ENCODE measurements around the gene DPH3. TPM values are rescaled to one million over a fixed set of nuclear protein-coding genes. Genes with fewer than 3 reads are reported as not detected.
"Not testable (repeated sequence)": the region's sequence is repeated elsewhere in the genome, so short reads cannot be mapped to it uniquely, and the experiment has no call there.

DPH3 gene
- total and polyA plus RNA-seq, 10 of the 15 experiments (the other 5 are each of a cell fraction or from before 2014, with no cell fraction given): 10.8 to 71.8 (median 23.4) TPM

DNA sequence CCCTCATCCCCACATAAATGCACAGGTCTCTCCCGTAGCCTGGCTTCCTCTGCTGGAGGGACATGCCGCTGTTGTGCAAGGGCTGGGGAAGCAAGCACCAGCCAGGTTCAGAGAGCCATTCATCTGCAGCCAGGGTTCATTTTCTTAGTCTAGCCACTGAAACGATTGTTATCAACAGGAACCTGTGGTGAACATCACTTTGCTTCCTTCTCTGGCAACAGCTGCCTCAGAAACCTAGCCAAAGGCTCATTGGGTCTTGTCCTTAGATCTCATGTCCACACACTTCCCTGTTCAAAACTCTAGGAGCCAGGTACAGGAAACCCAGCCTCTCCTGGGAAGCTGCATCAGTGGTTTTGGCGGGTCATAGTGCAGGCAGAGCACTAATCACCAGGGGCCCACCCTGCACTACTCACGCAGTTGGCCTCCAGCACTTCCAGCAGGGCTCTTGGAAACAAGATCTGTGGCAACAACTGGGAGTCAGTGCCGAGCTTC lies 47.3 kb upstream of the DPH3 start (continued):
- TF ChIP-seq RCOR1 (conservative IDR thresholded peaks at IDR 0.05; ENCODE audit: low read depth, low read length): no peak
- TF ChIP-seq IRF4 (IDR thresholded peaks at IDR 0.05; ENCODE audit: low read depth, low read length): 0 out of 2 replicates have a peak, but pooled peaks have one; percentile 18
- TF ChIP-seq, protein P1, sequence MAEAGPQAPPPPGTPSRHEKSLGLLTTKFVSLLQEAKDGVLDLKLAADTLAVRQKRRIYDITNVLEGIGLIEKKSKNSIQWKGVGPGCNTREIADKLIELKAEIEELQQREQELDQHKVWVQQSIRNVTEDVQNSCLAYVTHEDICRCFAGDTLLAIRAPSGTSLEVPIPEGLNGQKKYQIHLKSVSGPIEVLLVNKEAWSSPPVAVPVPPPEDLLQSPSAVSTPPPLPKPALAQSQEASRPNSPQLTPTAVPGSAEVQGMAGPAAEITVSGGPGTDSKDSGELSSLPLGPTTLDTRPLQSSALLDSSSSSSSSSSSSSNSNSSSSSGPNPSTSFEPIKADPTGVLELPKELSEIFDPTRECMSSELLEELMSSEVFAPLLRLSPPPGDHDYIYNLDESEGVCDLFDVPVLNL (IDR thresholded peaks at IDR 0.05; ENCODE audit: low read depth, low read length): no peak
- TF ChIP-seq BCL11A (IDR thresholded peaks at IDR 0.05; ENCODE audit: low read depth, low read length): no peak
- no peak for TF ChIP-seq POLR2A (IDR thresholded peaks at IDR 0.05; ENCODE audit: low read depth, low read length)
- TF ChIP-seq, protein P2, sequence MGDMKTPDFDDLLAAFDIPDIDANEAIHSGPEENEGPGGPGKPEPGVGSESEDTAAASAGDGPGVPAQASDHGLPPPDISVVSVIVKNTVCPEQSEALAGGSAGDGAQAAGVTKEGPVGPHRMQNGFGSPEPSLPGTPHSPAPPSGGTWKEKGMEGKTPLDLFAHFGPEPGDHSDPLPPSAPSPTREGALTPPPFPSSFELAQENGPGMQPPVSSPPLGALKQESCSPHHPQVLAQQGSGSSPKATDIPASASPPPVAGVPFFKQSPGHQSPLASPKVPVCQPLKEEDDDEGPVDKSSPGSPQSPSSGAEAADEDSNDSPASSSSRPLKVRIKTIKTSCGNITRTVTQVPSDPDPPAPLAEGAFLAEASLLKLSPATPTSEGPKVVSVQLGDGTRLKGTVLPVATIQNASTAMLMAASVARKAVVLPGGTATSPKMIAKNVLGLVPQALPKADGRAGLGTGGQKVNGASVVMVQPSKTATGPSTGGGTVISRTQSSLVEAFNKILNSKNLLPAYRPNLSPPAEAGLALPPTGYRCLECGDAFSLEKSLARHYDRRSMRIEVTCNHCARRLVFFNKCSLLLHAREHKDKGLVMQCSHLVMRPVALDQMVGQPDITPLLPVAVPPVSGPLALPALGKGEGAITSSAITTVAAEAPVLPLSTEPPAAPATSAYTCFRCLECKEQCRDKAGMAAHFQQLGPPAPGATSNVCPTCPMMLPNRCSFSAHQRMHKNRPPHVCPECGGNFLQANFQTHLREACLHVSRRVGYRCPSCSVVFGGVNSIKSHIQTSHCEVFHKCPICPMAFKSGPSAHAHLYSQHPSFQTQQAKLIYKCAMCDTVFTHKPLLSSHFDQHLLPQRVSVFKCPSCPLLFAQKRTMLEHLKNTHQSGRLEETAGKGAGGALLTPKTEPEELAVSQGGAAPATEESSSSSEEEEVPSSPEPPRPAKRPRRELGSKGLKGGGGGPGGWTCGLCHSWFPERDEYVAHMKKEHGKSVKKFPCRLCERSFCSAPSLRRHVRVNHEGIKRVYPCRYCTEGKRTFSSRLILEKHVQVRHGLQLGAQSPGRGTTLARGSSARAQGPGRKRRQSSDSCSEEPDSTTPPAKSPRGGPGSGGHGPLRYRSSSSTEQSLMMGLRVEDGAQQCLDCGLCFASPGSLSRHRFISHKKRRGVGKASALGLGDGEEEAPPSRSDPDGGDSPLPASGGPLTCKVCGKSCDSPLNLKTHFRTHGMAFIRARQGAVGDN (IDR thresholded peaks at IDR 0.05): peak; percentile 63; the same call in 1 of the 2 replicates
- no peak for TF ChIP-seq POLR2AphosphoS2 (IDR thresholded peaks at IDR 0.05; ENCODE audit: low read depth, low read length)
- TF ChIP-seq RBBP5 (conservative IDR thresholded peaks at IDR 0.05): no peak
- TF ChIP-seq EP300 (IDR thresholded peaks at IDR 0.05; ENCODE audit: borderline replicate concordance in 1 of 2, control insufficient read depth in 1 of 2, low read depth in 2 of 2, low read length in 2 of 2): no peak
- no peak for TF ChIP-seq ESRRA (IDR thresholded peaks at IDR 0.05; ENCODE audit: low read length)
- no peak for TF ChIP-seq DPF2 (IDR thresholded peaks at IDR 0.05)
- TF ChIP-seq SIN3A (IDR thresholded peaks at IDR 0.05; ENCODE audit: low read depth, low read length): no peak
- TF ChIP-seq STAT3 (IDR thresholded peaks at IDR 0.05; ENCODE audit: low read depth, low read length): no peak
- no peak for TF ChIP-seq HDAC2 (IDR thresholded peaks at IDR 0.05)
- TF ChIP-seq BACH1 (IDR thresholded peaks at IDR 0.05; ENCODE audit: borderline replicate concordance): no peak
- TF ChIP-seq CBX3 (IDR thresholded peaks at IDR 0.05; ENCODE audit: borderline replicate concordance, low read depth): no peak

DNA sequence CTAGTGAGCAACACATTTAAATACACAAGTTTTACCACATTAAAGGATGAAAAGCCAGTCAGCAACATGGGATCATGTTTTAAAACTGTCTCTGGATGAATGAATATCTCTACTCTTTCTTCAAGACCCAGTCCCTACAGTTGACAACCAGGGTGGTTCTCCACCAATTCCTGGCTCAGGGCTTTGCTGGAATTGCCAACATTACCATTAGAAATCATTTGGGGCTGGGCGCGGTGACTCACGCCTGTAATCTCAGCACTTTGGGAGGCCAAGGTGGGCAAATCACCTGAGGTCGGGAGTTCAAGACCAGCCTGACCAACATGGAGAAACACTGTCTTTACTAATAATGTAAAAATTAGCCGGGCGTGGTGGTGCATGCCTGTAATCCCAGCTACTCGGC lies 45.7 kb upstream of the DPH3 start:
- DNase-seq (ENCODE audit: low read depth, low spot score); H2AFZ ChIP-seq (ENCODE audit: control insufficient read depth, low read depth, low read length); SMC1A ChIA-PET (ENCODE audit: uncharacterized antibody, unreplicated experiment); FAIRE-seq; BruUV-seq (replicated peaks); H3K27ac ChIP-seq (ENCODE audit: control insufficient read depth, insufficient read depth); ATAC-seq; H3K79me2 ChIP-seq (ENCODE audit: control insufficient read depth, insufficient read depth, low read length); H3K9me3 ChIP-seq (replicated peaks; ENCODE audit: control insufficient read depth, insufficient read depth, low read length); H3K4me2 ChIP-seq (ENCODE audit: control insufficient read depth, insufficient read depth); H3K4me3 ChIP-seq; RAD21 ChIA-PET (ENCODE audit: unreplicated experiment); H4K20me1 ChIP-seq (ENCODE audit: control insufficient read depth, insufficient read depth); H3K27me3 ChIP-seq (replicated peaks in 1 of 2; ENCODE audit: control insufficient read depth in 2 of 2, insufficient read depth in 2 of 2, low read length in 1 of 2); in situ Hi-C loops (cut with MboI); intact Hi-C loops (cut with micrococcal nuclease; ENCODE audit: unreplicated experiment); H3K9ac ChIP-seq (ENCODE audit: control insufficient read depth, insufficient read depth, low read length): not testable (repeated sequence)
- Histone ChIP-seq H3K36me3 (ENCODE audit: control insufficient read depth in 2 of 2, insufficient read depth in 2 of 2, low read length in 1 of 2) (peaks cover 5 to 12% of the 10 kb centered on the region in 2 experiments), H3K4me1 (ENCODE audit: control insufficient read depth, insufficient read depth, low read length) (peaks cover 24% of the 10 kb centered on the region)
- CTCF ChIA-PET: interaction anchor here (2.7 kb wide), 1 partner anchor 21 kb away, joined by 9 read pairs; no protein-coding TSS in a partner anchor
- POLR2A ChIA-PET: interaction anchor here (0.6 kb wide), 1 partner anchor 74 kb away, joined by 4 read pairs; no protein-coding TSS in a partner anchor
- WGBS (ENCODE audit: insufficient coverage, insufficient replicate concordance, low lambda C conversion rate, missing lambda C conversion rate): 90% methylated on average over 7 of the region's 7 CpGs

Data from GM12878 (cell line).